Measurements from ENCODE around the gene ADRA1B.

Gene ADRA1B

DNA sequence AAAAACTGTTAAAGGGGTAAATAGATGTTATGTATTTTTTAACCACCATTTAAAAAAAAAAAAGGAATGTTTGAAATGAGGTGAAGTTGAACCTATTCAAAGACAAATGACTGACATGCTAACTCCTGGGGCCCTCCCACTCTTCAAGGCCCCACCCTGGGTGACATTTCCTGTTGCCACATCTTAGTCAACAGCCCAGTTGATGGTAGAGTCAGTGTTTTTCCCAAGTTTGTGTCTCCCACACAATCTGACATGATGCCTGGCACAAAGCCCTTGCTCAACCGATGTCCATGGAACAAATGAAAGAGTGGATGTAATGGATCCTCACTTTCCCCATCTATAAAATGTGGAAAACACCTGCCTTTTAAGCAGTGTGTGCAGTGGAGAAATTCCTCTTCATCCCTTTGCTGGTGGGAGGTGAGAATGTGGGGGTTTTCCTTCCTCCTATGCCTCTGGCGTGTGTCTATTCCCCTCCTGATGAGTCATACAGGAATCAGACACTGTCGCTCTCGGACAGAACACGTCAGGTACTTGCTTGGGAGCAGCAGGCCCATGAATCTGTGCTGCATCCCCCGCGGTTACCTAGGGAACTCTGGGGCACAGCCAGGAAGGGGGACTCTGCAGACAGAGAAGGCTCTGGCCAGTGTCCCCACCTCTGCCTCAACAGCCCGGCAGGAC lies 13.7 kb upstream of the ADRA1B start:
- DNase-seq = no peak

GRCh38 chr5:159903131-159903530 lies 13.2 kb upstream of the ADRA1B start:
- no peak for DNase-seq

DNA sequence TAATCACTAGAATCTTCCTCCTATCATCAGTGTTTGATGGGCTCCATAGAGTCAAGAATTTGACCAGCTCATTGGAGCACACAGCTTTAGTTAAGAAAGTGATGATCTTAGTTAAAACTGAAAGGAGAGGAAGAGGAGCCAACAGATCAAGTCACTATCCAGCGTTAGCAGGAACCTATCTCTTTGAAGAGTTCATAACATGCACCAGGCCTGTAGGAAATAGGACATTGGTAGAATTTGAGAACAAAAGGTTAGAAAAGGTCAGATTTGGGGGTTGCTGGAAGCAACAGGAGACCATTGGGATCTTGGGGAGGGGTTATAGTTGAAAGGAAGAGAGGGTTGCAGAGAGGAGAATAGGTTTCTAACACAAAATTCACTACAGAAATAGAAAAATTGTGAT lies 11.4 kb upstream of the ADRA1B start:
- DNase-seq = no peak

- no peak for DNase-seq
These were observed 10.8 kb upstream of the ADRA1B start for GRCh38 chr5:159905496-159905895.

DNA sequence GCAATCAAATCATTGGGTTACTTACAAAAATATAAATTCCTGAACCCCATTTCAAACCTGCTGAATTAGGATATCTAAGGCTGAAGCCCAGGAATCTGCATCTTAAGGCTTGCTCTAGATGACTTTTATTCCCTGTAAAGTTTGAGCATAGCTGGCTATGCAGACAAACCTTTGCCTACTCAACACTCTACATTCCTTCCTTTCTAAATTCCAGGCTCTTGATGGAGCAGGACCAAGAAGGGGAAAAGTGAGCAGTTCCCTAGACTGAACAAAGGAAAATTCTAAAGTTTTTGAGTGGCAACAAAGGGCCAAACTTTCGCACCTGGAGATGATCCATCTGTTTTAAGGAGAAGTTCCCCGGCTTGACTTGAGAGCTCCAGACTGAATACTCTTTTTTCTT lies 9.8 kb upstream of the ADRA1B start:
- no peak for DNase-seq

GRCh38 chr5:159906943-159907342 lies 9.3 kb upstream of the ADRA1B start:
- no peak for DNase-seq

- no peak for DNase-seq
These were observed 8.3 kb upstream of the ADRA1B start for GRCh38 chr5:159907689-159908590.

DNA sequence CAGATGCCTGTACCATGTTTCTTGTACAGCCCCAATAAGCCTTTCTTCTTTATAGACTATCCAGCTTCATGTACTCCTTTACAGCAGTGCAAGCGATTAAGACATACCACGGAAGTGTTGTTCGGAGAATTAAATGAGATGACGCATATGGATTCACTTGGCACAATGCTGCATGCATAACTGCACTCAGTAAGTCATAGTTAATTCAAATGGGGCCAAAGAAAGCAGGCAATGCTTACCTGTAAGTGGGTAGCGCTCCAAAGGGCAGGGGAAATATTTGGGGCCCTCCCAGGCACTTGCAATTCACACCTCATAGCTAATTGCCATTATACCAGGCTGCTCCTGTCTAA lies 7.7 kb upstream of the ADRA1B start:
- no peak for DNase-seq

- no peak for DNase-seq
These were observed 7.2 kb upstream of the ADRA1B start for GRCh38 chr5:159909126-159909525.

GRCh38 chr5:159910207-159910842 lies 6.0 kb upstream of the ADRA1B start:
- DNase-seq = no peak

GRCh38 chr5:159910843-159911229 lies 5.4 kb upstream of the ADRA1B start:
- no peak for DNase-seq

GRCh38 chr5:159911349-159911748 lies 4.9 kb upstream of the ADRA1B start:
- DNase-seq = no peak

DNA sequence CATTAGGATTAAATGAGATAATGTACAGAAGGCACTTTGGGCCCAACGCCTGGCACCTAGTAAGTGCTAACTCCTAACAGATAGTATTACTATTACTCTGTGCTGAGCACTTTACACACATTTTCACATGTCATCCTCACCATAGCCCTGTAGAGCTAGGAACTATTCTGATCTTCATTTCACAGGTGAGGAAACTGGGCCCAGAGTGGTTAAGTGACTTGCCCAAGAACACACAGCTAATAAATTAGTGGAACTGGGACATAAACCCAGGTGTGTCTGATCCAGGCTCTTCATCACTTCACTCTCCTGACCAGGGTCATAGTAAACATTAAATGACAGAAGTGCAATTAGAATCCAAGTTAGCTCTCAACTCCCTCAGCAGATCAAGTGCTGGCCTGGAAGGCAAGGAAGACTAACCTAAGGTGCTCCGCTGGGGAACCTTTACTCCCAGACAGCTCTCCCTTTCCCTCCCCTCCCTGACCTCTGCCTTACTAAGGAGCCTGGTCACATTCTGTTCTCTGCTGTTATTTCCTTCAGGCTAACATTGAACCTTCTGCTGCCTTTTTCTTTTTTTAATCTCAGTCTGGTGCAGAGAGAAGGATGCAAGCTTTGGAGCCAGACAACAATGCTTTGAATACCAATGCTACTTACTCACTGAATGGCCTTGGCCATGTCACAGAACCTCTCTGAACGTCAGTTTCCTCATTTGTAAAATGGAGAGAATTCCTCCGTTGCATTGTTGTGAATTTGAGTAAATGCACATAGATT lies 4.1 kb upstream of the ADRA1B start:
- DNase-seq = no peak

DNA sequence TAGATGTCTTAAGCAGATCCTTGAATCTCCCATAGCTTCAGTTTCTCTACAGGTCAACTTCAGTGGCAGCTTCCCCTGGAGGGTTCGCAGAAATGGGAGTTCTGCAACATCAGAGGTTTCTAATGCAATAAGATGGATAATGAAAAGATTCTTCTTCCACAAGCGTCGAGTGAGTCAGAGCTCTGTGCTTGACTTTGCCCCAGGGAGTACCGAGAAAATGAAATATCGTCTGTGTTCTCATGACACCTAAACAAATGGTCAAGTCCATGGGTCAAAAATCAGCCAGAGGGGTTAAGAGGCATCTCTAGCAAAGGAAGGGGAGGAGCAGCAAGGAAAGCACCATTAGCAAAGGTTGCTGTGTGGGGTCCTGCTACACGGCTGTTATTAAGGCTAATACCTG lies 3.2 kb upstream of the ADRA1B start:
- no peak for DNase-seq

DNA sequence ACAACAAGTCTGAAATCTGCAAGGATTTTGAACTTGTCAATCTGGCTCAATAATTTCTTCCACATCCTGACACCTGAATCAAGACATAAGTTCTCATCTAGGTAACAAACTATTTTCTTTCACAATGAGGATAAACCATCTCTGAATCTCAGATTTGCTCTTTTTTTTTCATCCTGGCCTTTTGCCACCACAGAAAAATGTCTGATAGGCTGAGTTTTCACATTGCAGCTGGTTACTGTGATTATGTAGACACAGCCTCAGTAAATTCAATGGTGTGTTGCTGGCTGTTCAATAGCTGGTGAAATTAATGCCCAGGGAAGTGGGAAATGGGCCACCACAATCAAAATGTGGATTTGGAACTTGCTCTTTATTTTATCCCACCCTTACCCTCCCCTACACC lies 2.8 kb upstream of the ADRA1B start:
- DNase-seq = no peak

GRCh38 chr5:159916841-159917761 lies 819 bp downstream of the ADRA1B start:
- no peak for DNase-seq

- no peak for DNase-seq
These were observed 1.7 kb downstream of the ADRA1B start for GRCh38 chr5:159917994-159918393.

- no peak for DNase-seq
These were observed 5.4 kb downstream of the ADRA1B start for GRCh38 chr5:159921721-159922120.

GRCh38 chr5:159923008-159923407 lies 6.7 kb downstream of the ADRA1B start:
- no peak for DNase-seq

- no peak for DNase-seq
These were observed 12.0 kb downstream of the ADRA1B start for GRCh38 chr5:159928122-159928909.

GRCh38 chr5:159929176-159929575 lies 12.9 kb downstream of the ADRA1B start:
- DNase-seq = no peak

Data from CD4-positive, alpha-beta T cell treated with Interferon gamma for 1 hour (primary cell).